HG02852 (cell line): ENCODE measurements around the gene FSTL3.

Experiments
- ATAC-seq: cut with Tn5 transposase; IDR thresholded peaks from one replicate; pipeline ENCODE4 v1.9.1; 2021; ENCODE audit warnings: mild to moderate bottlenecking, moderate library complexity; ENCODE audit not compliant: unreplicated experiment

Gene FSTL3

DNA sequence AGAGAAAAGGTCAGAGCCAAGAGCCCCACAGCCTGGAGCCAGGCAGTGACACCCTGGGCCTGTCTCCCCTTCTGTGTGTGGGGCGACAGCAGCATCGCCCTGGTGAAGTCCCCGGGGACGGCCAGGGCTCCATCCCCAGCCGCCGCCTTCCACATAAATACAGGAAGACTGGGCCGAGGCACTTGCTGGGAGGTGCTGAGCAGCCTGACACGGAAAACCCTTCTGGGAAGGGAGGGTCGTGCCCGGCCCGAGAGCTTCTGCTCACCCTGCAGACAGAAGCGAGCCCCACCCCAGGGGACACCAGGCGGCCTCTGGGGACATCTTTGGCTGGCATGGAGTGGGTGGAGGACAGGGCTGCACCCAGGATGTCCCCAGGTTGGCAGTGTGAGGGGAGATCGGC is 31.4 kb upstream of the FSTL3 start:
- no peak for ATAC-seq

DNA sequence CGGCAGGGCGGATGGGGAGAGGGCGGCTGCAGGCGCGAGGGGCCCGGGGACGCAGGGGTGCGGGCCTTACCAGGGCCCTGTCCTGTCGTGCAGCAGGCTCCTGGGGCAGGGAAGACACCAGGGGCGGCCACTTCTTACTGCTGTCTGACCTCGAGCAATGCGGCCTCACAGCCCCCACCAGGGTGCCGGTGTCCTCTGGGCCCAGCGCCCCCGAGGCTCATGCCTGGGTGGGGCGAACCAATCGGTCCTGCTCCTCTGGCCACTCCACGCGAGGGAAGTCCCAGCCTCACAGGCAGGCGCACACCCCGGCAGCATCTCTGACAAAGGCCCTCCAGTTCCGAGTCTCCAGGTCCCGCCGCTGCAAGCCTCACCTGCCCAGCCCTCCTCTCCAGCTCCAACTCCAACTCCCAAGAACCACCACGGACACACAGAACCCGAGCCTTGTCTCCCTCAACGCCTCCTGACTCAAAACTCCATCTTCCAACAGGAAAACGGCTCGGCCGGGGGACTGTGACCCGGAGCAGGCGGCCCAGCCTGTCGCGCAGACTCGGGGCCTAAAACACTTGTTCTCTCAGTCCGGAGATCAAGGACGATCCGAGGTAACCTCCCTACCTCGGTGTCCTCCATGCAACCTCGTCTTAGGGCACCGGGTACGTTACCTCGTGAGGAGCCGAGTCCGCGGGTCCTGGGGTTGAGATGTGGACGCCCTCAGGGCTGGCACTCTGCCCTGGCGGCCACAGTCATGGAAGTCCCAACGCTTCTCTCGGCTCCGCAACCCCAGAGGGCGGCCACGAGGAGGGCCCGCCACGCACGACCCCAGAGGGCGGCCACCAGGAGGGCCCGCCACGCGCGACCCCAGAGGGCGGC is 30.0 kb upstream of the FSTL3 start:
- ATAC-seq, result no peak

DNA sequence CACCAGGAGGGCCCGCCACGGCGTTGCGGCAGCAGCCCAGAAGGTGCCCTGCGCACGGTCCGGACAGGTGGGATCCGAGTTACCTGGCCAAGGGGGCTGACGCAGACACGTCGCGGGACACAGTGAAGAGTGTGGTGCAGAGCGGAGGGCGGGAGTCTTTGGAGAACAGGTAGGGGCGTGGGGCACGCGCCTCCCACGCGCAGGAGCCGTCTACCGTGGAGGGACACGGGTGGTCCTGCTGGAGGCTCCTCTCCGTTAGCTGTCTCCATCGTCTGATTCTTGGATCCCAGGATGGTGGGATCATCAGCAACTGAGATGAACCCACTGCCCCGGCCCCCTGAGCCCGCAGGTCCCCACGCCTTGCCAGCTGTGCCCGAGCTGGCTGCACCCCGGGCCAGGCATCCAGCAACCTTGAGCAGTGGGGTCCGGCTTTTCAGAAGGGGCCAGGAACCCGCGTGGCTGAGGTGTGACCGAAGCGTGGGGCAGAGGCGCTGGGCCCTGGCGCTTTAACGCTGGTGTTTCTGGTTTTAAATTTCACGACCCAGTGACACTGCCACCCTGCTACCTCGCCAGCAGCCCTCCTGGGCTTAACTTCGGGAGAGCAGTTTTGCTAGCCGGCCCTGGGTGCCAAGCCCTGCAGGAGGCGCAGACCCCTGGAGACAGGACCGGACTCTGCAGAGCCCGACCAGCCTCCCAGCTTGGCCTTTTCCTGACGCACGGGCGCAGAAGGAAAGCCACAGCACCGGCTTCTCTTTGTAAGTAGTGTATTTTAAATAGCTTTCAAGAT is 29.2 kb upstream of the FSTL3 start:
- no peak for ATAC-seq

DNA sequence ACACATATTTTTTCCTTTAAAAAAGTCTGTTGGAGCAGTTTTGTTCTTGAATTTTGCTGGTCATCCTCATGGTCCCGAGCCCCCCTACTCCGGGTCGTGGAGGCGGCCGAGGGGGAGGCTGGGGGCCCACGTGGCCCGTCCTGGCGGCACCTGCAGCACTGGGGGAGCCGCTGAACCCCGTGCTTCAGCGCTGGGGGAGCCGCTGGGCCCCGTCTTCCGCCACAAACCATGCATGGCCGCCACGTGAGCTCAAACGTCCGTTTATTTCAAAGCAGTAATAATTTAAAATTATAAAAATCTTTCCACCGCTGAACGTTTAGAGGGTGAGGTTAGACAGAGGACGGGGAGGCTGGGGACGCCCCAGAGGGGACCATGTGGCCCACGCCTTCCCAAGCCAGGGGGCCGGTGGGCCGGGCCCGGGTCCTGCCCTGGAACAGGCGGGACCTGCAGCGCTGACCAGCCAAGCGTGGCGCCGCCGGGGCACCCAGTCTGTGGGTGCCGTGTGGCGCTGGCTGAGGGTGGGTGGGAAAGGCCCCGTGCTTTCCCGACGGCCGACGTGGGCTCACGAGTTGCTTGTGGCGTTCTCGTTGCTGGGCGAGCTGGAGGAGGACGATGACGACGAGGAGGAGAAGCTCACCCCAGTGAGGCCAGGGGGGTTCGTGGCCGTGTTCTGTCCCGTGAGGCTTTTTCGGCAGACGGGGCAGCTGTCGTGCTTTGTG is 28.5 kb upstream of the FSTL3 start:
- no peak for ATAC-seq

DNA sequence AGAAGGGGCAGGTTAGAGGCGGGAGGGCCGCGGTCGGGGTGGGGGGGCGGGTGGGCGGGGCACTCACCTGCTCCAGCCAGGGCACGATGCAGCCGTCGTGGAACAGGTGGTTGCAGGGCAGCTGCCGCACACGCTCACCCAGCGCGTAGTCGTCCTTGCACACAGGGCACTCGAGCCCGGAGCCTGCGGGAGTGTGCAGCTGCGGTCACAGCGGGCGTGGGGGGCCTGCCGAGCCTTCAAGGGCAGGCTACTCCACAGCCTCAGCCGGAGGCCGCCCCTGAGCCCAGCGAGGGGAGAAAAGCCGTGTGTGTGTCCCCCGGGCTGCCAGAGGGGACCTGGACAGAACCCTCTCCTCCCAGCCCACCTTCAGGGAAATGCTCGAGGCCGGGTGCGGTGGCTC is 27.9 kb upstream of the FSTL3 start:
- ATAC-seq, result no peak

DNA sequence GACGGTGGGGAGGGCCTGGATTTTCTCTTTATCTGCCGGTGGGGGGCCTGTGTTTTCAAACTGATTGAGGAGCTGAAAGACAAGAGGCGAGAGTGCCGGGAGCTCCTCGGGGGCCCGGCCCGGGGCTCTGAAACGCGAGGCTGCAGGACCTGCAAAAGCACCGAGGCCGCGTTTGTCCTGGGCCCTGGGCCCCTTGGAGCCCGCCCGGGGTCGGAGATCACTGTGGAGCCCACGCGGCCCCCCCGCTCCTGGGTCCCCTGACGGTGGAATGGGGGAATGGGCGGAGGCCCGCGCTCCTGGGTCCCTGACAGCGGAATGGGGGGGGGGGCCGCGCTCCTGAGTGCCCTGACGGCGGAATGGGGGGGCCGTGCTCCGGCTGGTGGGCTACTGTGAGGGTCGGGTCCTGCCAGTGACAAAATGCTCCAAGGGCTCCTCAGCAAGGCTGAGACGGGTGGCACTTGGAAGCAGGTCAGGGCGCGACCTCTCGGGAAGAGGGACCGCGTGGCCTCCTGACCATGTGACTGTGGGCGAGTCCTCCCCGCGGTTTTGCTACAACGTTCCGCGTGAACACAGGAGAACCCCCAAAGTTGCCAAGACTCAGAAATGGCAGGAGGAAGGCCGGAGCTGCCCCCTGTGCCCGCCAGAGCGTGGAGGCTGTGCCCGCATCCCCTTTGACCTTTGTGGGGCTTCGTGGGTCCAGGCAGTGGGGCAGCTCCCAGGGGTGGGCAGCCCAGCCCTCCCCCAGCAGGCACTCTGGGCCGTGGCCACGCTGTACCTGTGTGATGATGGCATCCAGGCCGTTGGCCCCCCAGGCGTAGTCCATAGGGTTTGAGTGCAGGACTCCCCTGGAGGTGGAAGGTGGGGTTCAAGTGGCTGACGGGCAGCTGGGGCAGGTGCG is 27.0 kb upstream of the FSTL3 start:
- no peak for ATAC-seq

DNA sequence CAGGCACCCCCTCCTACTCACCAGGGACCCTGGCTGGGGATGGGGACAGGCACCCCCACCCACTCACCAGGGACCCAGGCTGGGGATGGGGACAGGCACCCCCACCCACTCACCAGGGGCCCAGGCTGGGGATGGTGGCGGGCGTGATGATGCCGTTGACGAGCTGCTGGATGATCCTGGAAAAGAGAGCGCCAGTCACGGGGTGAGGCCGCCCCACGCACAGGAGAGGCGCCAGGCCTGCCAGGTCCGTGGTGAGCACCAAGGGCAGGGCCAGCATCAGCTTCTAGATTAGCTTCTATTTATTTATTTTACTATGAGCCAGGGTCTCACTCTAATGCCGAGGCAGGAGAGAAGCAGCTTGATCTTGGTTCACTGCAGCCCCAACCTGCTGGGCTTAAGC is 26.1 kb upstream of the FSTL3 start:
- ATAC-seq, result no peak

DNA sequence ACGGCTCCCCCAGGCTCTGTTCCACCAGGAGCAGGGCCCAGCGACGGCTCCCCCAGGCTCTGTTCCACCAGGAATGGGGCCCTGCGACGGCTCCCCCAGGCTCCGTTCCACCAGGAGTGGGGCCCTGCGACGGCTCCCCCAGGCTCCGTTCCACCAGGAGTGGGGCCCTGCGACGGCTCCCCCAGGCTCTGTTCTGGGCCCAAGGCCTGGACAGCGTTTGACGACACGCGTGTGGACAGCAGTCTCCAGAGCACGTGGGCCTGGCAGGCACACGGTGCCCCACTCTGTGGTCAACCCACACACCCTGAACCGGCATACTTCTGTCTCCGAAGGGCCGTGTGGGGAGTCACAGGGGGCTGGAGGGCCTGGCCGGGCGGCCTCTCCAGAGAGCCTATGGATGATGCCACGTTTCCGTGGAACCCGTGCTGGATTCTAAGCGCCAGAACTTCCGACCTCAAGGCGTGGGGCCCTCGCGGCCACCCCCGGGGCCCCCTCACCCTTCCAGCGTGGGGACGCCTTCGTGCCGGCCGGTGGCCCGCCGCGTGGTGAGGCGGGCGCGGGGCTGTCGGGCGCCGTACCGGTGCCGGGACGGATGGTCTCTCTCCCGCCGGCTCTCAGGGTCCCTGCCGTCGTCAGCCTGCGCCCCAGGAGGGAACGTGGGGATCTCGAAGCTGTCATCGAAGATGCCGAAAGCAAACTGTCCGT is 24.9 kb upstream of the FSTL3 start:
- ATAC-seq, result no peak

DNA sequence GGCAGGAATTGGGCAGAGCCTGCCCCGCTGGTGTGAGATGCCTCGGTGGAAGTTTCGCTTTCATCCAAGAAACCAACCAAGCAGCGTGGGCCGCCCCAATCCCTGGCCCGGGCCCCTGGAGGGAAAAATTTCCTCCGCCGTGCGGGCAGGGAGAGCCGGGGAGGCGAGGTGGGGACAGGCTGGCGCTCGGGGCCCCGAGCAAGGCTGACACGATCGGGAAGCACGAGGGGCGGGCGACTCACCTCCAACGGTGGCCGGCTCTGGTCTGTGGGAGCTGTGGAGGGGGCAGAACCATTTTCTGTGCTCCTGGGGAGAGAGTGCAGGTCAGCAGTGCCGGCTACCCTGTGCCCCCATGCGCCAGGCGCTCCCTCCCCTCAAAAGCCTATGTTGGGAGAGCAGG is 24.2 kb upstream of the FSTL3 start:
- ATAC-seq, result no peak

DNA sequence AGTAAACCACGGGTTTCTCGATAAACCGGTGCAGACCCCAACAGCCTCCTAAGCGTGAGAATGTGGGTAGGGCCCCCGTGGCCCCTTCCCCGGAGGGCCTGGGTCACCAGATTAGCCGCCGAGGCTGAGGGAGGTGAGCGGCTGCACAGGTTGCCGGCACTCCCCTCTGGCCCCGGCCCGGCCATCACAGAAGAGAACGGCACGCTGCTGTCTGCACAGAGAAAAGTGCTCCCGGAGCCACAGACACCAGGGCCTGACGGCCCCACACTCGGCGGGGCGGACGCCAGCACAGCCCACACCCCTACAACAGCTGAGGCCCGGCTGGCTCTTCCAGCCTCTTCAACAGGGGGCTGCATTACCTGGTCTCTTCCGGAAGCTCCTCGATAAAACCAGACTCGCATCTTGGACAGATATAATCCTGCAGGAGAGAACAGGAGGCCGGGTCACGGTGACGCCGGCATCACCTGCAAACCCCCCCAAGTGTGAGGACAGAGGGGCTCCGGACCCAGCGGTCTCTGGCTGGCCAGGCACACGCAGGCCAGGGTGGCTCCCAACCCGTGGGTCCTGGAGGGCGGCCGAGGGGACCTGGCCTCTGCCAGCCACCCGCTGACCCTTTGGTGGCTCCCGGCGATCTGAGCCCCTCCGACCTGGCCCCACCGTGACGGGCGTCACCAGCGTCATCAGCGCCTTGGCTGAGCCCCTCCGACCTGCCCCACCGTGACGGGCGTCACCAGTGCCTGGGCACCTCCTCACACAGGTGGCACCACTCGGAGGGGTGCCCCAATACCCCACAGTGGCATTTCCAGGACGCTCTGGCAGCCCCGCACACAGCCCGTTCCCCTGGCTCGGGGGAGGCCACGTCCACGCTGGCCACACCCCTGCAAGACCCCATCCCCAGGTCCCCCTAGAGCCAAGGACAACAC is 23.5 kb upstream of the FSTL3 start:
- ATAC-seq, result no peak

DNA sequence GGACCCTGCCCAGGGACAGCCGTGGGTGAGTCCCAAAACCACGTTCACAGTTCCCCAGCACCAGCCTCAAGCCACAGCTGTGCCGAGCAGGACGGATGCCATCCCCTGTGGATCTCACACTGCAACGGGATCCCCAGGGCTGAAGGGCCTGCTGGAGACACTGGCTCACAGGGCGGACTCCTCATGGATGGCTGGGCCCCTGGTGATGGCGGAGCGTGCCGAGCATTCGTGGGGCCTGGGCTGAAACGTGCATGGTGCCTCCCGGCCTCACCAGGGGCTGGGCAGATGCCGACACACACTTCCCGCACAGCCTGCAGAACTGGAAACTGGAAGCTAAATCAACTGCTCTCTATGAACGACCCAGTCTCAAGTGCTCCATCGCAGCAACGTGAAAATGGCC is 22.8 kb upstream of the FSTL3 start:
- ATAC-seq, result no peak

DNA sequence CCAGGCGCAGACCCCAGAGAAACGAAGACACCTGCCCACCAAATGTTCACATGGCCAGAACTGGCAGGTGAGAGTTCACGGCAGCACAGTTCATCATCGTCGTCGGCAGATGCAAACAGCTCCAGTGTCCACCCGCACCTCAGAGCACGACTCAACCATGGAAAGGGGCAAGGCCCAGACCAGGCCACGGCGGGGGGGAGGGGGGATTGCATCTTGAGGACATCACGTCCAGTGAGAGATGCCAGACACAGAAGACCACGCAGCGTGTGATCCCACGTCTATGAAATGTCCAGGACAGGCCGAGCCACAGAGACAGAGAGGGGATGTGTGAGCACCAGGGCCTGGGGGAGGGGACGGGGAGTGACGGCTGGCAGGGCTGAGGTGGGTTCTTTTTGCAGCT is 20.5 kb upstream of the FSTL3 start:
- ATAC-seq, result no peak

DNA sequence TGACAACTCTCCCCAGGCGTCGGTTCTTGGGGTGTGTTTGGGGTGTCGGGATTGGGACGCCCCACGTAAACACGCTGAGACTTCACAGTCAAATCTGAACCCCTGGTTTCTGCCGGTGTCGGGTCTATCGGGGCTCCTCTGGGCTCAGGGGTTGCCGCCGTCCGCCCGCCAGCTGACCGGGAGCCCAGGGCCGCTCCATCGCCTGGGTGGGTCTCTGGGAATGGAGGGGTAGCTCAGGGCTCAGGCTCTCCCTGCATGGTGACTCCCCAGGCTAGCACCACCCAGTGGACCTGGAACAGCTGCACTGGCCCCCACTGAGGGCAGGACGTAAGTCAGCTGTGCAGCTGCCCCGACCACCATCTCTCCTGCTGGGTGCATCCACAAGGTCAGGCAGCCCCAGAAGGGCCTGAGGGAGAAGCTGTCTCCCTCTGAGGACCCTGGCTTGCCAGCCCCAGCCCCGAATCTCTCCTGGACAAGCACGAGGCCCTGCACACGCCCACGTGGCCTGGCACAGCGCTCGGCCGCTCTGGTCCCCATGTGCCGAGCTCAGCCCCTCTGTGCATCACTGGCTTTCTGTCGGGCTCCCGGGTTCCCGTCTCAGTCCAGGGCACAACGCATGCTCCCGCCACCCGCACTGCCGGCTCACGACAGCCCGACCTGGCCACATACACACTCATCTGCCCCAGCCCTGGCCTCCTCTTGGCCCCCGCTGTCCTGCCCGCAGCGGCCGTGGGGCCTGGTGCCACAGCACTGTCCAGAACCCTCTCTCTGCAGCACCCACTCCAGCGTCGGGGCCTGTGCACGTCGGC is 19.2 kb upstream of the FSTL3 start:
- ATAC-seq, result no peak

DNA sequence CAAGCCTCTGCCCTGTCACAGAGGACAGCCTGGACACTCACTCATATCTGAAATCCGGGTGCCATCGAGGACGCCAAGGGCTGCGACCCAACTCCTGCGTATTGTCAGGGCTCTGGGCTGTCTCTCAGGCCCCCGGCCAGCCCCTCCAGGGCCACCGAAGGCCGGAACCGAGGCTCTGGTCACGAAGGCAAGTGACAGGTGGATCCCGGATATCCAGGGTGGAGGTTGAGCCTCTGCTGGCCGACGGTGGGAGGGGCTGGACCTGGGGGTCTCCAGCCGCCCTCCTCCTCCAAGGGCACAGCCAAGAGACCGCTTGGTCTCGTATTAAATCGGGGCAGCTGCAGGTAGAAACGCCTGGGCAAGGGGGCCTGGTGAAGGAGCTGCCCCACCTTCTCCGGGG is 18.6 kb upstream of the FSTL3 start:
- no peak for ATAC-seq

DNA sequence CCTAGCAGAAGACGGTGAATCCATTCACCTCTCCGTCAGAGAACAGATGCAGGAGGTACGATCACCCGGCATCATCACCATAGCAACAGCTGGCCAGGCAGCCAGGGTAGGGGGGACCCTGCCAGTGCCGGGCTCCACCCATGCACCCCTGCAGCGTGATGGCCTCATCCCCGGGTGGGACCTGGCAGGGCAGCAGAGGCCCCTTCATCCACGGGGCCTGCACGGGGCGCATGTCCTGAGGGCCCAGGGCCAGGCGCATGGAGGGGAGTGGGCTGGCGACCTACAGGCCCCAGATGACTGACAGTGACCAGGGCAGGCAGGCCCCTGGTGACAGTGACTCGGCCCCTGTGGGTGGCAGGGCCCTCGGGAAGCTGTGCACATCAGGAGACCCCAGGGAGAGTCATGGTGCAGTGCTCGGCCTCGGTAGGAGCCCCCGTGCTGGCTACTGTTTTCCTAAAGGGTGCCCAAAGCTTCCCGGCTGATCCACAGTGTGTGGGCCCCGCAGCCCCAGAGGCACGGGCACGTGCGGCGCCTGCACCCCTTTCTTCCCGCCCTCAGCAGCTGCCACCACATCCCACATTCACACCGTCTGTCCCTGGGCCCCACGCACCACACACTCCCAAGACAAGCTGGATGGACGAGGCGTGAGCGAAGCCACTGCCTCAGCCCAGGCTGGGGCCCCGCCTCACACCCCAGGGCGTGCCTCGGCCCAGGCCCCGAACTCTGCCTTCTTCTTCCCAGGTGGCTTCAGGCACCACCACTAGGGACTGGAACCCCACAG is 17.9 kb upstream of the FSTL3 start:
- no peak for ATAC-seq

DNA sequence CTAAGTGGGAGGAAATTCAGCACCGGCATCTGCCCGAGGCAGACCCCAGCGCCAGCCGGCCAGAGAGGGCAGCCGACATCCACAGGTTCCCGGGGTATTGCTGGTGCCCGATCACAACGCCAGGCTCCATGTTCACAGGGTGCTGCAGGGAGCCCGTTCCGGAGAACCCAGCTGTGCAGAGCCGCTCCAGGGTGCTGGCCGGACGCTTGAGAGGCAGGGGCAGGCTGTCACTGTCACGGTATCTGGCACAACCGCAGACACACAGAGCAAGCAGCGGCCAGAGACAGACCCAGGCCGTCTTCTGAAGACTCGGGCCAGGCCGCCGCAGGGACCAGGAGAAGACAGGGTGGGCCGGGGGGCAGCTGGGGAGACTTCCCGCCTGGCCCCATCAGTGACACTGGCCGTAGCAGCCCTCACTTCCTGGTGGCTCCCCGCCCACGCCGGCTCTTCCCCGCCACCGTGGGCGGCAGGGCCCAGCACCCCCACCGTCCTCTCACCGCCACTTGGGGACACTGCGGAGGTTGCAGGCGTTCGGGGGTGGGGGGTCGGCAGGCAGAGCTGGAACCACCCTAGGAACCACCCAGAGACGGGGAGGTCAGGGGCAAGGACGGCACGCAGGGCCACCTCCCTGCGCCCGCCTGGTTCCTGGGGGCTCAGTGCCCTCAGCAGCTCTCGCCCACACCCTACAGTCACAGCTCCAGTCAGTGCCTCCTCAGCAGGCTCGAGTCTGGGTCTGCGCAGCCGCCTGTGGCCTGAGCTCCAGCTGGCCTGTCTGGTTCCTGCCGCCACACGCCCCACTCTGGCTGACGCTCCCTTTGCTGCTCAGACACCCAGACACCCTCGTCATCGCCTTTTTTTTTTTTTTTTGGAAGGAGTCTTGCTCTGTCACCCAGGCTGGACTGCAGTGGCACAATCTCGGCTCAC is 17.0 kb upstream of the FSTL3 start:
- no peak for ATAC-seq
